H4 (cell line): ENCODE results near the gene SP110. TPM values are rescaled to one million over a fixed set of nuclear protein-coding genes. Genes with fewer than 3 reads are reported as not detected.
"Not testable (repeated sequence)": the region's sequence is repeated elsewhere in the genome, so short reads cannot be mapped to it uniquely, and the experiment has no call there.

Source experiments
- DNase-seq: peaks from one replicate; pipeline ENCODE4 v3.0.0-alpha.2; 2015; ENCODE audit warnings: low spot score
- total RNA-seq: library from RNA; depleted of rRNA; stranded (reverse); fragments of >200 nt; shearing (Covaris generic); gene quantifications from 2 replicates; pipeline ENCODE4 v1.2.3, GENCODE V29; 2014

Gene SP110
- total RNA-seq, 1 experiment from 2014 or later = 23.7 TPM

DNA sequence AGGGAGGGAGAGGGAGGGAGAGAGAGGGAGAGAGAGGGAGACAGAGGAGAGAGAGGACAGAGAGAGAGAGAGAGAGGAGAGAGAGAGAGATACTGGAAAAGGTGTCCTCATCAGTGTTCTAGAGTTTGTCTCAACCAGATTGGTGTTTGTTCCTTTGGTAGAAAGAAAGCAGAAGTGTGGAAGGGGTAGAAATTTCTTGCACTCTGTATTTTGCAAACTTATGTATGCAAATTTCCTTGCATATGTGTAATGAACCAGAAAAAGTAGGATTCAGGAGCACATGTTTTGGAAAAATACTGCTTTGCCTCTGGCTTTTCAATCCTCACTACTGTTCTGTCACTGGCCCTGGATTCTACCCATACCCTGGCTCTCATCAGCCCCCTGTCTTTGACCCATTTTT is 4.7 kb upstream of the SP110 start:
- no peak for DNase-seq

DNA sequence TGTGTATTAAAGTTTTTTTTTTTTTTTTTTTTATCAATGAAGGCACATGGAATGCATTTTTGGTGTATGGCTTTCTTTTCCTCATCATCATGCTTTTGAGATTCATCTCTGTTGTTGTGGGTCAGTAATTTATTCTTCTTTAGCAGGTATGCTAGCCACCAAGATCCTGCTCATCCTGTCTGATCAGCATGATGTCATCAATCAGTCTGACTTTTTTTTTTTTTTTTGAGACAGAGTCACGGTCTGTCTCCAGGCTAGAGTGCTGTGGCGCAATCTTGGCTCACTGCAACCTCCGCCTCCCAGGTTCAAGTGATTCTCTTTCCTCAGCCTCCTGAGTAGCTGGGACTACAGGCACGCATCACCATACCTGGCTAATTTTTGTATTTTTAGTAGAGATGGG is 3.0 kb upstream of the SP110 start:
- DNase-seq = not testable (repeated sequence)

DNA sequence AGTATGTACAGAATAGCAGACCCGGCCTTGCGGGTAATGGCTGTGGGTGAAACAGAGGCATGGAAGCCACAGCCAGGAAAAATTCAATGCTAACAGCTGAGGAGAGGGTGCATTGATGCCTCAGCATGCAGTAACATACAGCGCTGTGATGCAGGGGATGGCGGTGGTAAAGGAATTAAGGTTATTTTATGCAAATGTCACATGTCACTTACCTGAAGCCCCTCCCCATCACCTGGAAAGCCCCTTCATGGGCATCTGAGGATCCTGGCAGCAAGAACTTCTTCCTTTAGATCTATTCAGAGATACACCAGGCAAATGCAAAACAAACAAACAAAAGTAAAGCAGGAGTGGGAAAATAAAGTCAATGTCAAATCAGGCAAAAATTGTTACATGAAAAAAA is 1.7 kb upstream of the SP110 start:
- DNase-seq = no peak

DNA sequence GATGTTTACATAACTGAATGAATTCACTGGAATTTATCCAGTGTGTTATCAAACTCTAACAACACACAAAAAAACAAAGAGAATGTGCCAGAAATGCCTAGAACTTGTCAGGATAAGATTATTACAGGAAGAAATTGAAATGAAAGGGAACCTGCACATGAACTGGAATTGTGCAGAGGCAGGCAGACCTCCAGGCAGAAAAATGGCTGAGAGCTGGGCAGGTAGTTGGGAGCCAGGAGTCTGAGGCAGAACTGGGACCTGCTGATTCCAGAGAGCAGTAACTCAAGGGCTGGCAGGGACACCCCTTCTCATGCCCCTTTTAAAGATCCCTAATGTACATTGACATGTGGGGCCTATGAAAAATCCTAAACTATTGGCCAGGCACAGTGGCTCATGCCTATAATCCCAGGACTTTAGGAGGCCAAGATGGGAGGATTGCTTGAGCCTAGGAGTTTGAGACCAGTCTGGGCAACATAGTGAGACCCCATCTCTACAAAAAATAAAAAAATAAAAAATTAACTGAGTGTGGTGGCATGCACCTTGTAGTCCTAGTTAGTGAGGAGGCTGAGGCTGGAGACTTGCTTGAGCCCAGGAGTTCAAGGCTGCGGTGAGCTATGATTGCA is 674 bp upstream of the SP110 start:
- DNase-seq = no peak

DNA sequence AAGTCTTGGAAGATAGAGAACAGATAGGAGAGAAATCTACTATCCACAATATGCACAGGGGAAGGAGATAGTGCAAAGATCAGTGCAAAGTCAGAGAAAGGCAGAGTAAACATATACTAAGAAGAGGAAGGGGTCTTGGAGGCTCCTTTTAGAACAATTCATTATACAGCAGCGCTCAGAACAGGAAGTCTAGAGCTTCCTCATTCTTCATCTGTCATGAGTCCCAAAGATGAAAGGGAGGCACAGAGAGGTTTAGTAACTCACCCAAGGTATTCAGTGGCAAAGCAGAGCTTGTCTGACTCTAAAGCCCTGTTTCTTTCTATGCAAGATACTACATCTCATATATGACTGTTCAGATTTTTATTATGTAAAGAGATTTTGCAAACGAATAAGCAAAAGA is 1.4 kb downstream of the SP110 start:
- DNase-seq = no peak

DNA sequence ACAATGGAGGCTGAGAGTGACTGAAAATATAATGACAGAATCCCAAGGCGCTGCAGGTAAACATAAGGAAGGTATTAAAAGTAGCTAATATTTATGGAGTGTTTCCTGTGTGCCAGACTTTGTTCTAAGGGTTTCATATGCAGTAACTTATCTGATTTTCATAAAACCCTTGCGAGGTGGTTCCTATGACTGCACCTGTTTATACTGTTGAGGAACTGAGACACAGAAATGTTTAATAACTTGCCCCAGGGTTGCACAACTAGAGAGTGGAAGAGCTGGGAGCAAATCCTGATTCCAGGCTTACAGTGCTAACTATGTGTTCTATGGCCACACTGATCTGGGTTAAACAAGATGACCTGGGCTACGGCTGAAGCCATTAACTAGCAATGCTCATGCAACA is 2.4 kb downstream of the SP110 start:
- no peak for DNase-seq

DNA sequence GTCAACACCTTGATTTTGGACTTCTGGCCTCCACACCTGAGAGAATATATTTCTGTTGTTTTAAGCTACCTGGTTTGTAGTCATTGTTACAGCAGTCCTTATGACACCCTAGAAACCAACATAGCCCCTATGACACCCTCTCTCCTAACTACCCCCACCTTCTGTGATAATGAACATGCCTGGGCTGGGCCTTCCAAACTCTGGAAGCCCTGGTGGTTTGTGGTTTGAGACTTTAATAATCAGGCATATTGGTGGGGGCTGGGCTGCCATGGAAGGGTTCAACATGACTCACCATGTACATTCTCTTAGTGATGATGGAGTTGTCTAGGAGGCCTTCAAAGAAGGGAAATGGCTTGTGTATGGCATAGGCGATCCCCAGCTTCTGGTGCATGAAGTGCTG is 3.3 kb downstream of the SP110 start:
- no peak for DNase-seq

DNA sequence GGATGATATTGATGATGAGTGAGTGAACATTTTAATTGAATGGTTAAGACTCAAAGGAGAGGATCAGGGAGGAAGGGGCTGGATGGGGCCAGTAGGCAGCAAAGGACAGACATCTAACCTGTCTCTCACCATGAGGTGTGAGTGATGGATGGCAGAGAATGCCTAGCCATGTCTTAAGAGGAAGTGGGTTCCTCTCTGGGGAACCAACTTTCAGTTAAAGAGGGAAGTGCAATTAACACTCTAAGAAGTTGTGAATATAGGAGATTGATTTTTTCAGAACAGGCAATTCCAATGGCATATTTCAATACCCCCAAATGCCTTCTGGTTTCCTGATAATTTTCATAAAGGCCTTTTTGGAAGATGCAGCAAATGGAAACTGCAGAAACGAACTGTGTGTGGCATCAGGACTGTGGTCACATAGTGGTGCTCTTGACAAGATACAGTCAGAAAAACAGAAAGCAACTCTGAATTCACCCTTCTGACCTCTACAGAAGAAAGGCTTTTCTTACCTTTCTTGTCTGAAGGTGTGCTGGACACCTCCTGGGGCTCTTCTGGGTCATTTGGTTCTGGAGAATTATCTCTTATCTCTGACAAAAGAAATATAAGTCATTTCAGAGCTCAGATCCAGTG is 10.2 kb downstream of the SP110 start:
- no peak for DNase-seq

DNA sequence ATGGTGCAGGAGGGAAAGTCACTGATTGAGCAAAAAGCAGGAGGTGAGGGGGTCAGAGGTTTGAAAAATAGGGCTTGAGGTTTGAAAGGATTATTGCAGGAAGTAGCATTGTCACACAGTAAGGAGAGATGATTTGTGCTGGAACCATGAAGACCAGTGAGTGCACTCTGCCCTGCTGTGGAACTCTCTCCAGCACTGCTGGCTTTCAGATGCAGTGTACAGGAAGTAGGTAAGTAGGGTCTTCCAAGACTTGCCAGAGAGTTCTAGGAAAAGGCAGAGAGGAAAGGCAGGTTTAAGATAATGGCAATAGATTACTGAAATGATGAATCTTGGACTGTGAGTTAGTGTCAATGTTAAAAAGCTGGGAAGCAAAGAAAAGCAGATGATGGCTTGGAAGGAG is 11.2 kb downstream of the SP110 start:
- no peak for DNase-seq

DNA sequence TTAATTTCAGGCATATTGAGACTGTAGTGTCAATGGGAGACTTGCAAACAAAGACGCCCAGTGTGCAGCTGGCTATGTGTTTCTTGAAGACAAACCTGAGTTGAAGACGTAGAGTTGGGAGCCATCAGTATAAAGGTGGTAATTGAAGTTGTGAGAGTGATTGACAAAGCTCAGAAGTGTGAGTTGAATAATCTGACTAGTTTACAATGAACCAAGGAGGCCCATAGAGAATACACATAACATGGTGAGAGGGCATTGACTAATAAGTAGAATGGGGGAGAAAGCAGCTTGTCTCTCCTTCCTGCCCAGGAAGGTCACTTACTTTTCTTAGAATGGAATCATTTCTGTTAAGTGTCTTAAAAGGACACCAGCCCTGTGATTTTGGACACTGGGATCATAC is 14.1 kb downstream of the SP110 start:
- no peak for DNase-seq

DNA sequence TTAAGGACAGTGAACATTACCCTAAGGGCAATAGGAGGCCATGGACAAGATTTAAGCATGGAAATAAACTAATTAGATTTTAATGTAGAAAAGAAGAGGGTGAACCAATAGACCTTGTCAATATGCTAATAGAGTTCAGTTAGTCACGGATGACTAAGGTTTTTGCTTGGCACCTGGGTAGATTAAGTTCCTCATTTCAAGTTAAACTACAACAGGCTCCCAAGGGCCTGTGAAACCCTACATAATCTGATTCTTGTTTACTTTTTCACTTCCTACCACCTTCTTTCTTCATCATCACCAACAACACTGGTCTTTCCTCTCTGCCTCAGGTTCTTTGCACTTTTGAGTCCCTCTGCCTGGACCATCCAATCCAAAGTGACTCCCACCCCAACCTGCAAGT is 14.8 kb downstream of the SP110 start:
- DNase-seq = no peak

DNA sequence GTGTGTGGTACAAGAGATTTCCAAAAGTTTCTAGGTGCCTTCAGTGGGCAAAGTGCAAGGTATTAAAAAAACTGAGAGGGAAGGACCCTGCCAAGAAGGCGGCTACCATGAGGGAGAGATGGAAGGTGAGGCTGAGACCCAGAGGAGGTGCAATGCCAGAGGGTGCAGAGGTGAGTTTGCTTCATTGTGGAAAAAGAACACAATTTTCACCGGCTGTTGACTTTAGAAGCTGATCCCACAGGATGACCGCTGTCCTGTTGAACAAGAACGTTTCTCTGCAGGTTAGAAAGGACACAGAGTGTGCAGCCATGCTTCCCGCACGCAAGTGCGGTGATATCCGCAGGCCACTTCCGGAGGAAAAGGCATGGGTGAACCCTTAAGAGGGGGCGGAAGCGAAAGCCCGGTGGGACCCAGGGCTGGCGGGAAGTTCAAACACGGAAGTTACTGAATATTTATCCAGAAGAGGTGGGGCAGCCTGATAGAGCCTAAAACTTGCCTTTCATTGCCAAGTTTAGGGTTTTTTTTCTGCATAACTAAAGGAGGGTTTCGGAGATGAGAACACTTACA is 16.6 kb downstream of the SP110 start:
- no peak for DNase-seq

DNA sequence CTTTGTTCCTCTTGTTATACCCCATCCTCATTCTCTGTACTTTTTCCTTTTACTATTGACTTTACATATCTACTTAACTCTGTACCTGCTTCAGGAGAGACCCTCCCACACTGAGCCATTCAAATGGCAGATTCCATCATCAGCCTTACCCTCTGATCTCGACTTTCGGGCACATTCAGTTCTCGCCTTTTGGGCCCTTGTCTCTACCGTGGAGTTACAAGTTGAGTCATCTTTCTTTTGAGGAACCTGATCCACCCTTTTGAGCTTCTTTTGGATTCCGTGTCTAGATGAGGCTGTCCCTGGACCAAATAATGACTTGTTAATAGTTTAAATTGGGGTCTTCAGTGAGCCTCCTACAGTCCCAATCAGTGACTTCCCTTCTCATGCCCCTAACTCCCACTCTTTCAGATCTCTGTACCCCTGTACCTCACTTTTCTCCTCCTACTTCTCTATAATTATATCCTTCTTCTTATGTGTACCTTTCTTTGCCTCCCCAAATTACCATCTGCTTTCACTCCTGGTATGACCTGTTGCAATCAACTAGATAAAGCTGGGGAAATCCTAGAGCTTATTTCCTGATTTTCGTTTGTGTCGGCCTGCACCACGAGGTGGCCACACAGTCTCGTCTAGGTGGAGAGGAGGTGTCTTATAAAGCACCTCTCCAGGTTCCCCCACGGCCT is 17.2 kb downstream of the SP110 start:
- no peak for DNase-seq

DNA sequence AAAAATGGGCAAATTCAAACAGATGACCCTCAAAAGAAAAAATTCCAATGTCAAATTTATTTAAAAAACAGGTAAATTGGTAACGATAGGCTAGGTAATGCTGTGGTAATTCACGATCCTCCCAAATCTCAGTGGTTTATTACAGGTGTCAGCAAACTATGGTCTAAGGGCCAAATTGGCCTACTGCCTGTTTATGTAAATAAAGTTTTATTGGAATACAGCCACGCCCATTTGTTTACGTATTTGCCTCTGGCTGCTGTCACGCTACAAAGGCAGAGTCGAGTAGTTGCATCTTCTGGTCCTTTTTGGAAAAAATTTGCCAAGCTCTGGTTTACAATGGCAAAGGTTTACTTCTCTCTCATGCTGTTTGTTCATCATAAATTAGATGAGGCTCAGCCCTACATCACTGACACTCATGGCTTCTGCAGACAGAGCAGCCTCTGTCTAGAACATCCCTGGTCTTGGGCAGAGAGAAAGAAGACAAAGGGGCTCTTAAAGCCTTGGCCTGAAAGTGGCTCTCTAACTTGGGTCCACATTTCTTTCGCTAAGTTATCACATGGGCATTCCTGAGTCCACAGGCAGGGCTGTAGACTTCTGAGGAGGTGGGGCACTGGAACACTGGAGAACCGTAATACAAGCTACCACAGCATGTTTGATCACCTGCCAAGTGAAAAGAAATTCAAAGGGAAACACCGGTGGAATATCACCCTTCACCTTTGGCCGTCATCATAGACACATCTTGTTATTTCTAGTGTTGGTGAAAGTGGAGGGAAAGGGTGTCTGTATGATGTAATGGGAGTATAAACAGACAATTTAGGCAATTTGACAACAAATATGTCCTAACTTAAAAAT is 34.8 kb downstream of the SP110 start:
- no peak for DNase-seq

DNA sequence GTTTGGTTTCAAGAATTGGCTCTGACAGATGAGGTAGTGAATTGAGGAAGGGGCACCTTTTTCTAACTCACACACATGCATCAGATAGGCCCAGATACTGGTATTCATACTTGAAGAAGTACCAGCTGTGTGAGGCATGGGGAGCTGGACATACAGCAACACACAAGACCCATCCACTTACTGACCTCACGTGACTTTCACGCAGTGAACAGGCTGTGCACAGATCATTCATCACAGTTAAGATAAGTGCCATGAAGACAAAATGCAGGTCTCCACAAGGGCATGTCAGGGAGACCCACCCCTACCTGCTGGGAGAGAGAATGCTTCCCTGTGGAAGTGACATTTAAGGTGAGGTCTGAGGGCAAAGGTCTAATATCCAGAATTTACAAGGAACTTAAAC is 38.6 kb downstream of the SP110 start:
- no peak for DNase-seq

DNA sequence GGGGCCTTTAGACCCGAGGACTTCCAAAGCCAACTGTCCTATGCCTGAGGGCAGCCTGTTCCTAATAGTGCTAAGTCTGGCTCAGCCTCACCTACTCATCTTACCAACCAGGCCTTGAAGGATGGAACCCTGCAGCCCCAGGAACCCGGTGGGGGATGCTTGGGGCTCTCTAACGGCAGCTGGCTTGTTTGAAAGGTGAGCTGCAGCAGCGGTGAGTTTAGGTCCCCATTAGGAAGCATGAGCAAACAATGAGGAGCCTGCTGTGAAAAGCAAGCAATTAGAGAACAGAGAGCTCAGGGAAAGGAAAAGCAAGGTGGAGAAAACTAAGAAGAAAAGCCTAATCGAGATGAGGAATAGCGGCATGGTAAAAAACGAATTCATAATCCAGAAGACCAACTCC is 39.9 kb downstream of the SP110 start:
- no peak for DNase-seq

DNA sequence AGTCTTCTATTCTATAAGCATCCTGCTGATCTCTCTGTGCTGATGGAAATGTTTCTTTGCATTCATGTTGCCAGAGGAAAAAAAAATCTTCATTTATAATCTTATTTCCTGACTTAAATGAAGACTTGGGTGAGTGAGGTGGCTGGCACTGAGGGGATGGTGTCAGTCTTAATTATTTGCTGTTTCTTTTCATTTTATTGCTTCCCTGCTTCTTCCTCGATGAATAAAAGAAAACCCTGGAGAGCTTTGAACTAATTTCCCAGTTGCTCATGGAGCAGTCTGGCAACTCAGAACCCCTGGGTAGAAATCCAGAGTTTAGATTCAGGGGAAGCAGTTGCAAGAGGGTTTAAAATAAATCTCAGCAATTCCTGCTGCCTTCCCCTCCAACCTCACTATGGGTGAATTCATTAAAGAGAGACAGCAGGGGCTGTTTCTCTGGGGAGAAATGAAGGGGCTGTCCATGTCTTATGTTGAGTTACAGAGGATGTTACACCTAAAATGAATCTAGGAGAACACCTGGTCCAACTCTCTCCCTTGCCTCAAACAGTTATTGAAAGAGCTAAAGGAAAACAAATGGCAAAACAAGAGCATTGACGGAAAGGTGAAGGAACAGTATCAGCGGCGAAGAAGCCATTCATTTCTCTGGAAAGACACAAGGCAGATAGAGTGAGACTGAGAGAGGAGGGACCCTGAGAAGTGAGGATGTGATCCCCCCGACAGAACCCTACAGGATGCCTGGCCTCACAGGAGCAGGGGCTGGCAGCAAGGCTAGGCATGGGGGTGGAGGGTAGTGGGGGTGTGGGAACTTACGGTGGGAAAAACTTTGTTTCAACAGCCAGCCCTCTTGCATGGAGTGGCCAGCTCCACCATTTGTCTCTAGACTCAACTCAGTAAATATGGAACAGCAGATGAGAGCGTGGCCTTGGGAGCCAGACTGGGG is 41.0 kb downstream of the SP110 start:
- no peak for DNase-seq

DNA sequence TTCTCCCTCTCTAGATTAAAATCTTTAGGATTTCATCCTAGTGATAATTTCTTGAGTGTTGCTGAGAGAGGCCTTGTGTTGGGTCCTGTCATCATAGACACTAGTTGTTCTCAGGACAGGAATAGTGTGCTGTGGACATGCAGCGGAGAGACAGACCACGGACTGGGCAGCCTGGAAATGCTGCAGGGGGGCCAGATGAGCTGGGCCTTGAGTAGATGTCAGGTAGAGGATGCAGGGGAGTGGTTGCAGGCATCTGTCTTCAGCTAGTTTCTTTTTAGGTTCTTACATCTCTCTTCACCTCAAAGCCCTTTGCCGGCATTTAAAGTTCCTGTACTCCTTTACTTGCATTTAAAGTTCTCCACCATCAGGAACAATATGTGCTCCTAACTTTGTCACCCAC is 42.8 kb downstream of the SP110 start:
- no peak for DNase-seq

DNA sequence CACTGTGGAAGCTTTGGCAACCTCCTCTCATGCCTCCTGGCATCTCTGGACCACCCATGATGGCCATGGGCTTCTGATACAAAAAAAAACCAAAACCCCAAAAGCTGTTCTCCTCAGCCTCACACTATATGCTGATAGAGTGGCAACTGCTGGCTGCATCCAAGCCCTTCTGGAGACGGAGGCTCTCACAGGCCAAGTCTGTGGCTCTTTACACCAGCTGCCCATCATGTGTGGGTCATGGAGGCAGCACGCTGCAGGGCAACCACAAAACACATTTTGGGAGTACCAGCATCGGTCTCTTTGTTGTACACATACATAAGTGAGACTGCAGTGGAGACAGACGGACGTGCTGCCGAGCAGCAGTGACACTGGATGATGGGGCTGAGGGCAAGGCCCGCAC is 45.3 kb downstream of the SP110 start:
- no peak for DNase-seq

DNA sequence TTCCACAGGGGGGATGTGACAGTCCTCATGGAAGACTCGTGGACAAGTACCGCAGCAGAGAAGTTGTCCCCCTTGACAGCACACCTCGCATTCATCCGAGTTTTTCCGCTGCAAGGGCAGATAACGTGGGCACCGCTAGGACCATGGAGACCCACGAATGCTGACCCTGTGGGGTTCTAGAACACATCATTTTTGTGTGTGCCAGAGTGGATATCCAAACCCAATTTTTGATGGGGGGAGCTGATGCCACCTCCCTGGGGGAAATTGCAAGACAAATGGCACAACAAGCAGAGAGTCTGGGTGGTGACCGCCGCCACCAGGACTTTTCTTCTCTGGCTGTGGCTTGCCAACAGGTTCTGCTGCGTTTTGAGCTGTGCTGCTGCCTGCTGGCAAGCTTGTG is 46.9 kb downstream of the SP110 start:
- DNase-seq = no peak

DNA sequence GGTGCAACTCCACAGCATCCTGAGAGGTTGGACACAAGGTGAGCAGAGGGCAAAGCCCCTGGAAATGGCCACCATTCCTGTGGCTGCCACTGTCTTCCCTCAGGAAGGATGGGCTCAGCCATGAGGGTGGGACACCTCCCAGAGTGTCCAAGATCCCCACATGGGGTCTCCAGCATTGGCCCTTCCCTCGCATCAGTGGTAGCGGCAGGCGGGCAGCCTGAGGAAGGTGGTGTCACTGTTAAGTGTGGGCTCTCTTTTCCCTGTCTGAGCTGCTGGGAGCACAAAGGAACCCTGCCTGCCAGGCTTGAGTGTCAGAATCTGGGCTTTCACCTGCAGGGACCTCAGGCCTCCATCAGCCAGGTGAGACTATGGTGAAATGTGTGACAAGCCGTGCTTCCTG is 47.6 kb downstream of the SP110 start:
- DNase-seq = no peak
